HG02759 (cell line): ENCODE measurements around the gene TPSB2.
"Not testable (repeated sequence)": the region's sequence is repeated elsewhere in the genome, so short reads cannot be mapped to it uniquely, and the experiment has no call there.

Experiments
- ATAC-seq: cut with Tn5 transposase; IDR thresholded peaks from one replicate; pipeline ENCODE4 v1.9.1; 2021; ENCODE audit warnings: mild to moderate bottlenecking, moderate library complexity; ENCODE audit not compliant: unreplicated experiment

The TPSB2 gene

DNA sequence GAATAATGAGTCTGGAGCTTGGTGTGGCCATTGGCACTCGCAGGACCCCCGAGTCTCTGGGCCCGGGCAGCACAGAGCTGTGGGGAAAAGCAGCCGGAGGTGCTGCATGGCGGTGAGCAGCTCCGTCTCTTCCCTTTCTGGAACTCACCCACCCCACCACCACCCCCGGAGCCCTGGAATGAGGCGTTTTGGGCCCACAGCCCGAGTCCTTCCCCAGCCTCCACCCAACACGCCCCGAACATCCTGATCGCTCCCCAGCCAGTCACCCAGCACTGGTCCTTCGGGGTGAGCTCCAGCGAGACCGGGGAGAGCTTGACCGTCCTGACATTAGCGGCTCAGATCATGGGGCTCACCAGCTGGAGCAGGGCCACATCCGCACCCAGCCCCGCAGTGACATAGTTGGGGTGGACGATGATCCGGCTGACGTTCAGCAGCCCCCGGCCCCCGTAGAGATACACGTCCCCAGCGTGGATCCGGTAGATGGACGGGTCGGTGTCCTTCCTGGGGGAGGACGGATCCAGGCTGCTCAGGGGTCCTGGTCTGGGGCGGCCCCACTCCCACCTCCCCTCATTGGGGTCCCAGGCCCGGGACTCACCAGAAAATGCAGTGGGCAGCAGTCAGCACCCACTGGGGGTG, 32.3 kb upstream of the TPSB2 start:
- no peak for ATAC-seq

DNA sequence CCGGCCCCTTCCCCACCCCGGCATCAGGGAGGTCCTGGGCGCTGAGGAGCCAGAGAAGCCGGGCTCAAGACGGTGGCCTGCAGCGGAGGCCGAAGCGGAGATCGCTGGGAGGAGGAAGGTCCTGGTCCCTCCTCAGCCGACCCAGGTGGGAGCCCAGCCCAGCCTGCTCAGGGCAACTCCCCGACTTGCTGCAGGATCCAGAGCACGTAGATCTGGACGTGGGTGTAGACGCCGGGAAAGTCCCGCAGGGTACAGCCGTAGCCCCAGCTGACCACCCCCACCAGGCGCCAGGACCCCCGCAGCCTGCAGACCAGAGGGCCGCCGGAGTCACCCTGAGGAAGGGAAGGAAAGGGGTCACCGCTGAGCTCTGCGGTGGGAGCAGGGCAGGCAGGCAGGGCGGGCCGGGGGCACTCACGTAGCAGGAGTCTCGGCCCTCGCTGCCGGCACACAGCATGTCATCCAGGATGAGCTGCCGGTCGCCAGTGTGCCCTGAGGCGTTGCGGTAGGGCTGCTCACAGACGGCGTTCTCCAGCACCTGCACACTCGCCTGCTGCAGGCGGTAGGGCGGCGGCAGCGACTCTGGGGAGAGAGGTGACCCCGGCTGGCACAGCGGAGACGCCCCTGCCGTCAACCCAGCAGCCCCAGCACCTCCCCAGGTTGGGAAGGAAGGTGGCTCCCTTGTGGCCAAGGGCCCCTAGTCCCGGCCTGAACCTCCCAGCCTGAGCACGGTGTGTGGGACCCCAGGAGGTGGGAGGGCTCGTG, 31.3 kb upstream of the TPSB2 start:
- ATAC-seq, result no peak

DNA sequence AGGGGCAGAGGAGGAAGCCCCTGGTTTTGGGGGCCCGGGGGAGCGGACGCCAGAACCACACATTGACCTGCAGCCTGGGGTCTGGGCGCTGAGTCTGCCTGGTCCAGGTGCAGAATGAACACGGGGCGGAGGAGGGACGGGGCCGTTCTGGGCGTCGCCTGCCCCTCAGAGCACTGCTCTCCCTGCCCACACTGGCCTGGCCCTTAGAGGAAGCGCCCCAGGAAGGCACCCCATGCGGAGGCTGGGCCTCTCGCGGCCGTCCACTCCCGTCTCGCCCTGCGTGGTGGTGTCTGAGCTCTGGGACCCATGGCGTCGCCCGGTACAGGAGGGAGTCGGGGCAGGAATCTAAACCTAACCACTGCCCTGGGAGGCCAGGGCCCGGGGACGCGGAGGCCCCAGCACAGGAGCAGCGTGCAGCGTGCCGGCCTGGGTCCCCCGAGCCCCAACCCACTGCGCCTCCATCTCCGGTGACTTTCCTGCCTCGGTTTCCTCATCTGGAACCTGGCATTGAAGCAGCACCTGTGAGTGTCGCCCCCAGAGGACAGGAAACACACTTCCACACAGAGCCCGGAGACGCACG, 30.2 kb upstream of the TPSB2 start:
- no peak for ATAC-seq

DNA sequence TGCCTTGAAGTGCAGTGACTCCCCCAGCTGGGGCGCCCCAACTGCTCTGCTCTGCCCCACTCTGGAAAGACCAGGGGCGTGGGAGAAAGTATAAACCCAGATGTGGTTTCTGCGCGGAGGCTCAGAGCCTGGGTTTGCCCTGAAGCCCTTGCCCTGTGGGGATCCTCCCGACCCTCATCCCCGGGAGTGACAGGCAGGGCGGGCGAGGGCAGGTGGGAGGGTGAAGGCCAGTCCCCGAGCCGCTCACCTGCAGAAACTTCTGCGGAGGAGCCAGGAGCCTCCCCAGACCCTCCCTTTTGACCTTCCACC, 29.7 kb upstream of the TPSB2 start:
- ATAC-seq, result no peak

DNA sequence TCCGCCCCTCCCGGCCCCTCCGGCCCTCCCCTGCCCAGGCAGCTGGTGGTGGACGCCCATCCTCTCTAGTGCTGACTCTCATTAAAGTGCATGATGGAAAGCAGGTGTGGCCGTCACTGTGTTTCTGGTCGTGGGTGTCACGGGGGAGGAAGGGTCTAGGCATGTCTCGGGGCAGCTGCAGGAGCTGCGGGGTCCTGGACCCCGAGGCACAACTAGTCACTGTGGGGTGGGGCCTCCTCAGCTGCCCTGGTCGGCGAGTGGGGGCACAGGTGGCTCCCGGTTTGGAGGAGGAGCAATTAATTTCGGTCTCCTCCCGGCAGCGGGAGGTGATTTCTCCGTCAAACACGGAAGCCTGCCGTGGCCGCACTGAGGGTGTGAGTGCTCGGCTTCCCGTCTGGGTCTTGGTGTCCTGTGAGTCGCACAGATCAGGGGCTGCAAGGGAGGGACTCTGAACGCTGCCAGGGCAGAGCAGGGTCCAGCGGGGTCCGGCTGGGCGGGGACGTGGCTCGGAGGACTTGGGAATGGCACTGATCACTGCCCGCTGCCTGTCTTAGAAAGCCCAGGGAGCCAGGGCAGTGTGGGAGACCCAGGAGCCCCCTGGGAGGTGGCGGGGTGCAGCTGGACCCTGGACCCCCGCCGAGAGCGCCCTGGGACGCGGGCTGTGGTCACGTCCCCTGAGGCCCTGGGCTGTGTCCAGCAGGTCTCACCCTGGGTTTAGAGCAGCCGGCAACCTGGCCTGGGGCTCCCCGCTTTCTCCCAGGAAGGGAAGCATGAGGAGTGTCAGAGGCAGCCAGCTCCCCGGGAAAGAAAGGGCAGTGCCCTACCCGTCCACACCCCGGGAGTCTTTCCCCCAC, 29.1 kb upstream of the TPSB2 start:
- no peak for ATAC-seq

DNA sequence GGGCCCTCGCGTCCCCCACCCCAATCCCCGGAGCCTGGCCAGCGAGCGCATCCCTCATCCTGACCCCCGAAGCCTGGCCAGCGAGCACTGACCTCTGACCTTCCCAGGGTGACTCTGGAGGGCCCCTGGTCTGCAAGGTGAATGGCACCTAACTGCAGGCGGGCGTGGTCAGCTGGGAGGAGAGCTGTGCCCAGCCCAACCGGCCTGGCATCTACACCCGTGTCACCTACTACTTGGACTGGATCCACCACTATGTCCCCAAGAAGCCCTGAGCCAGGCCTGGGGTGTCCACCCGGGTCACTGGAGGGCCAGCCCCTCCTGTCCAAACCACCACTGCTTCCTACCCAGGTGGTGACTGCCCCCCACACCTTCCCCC, 28.2 kb upstream of the TPSB2 start:
- ATAC-seq, result no peak

DNA sequence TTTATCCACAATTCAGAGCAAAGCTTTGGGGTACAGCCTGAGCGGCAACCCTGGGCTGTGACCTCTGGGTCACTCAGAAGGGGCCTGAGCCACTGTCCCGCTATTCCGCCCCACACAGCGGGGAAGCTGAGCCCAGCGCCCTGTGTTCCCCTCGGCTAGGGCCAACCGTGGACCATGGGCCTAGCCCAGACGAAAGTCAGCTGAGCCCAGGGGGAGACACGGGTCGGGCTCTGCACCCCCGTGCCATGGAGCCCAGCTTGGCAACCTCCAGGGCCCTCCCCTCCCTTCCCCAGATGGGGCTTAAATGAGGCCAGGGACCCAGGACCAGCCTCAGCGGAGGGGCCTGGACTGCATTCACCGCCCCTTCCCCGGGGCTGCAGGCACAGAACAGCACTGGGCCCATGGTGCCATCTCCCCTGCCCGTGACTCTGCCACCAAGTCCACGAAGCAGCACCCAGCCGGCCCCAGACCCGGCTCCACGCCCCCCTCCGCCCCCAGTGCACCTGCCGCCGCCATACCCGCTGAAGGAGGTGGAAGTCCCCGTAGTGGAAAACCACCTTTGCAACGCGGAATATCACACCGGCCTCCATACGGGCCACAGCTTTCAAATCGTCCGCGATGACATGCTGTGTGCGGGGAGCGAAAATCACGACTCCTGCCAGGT, 27.7 kb upstream of the TPSB2 start:
- ATAC-seq, result no peak

DNA sequence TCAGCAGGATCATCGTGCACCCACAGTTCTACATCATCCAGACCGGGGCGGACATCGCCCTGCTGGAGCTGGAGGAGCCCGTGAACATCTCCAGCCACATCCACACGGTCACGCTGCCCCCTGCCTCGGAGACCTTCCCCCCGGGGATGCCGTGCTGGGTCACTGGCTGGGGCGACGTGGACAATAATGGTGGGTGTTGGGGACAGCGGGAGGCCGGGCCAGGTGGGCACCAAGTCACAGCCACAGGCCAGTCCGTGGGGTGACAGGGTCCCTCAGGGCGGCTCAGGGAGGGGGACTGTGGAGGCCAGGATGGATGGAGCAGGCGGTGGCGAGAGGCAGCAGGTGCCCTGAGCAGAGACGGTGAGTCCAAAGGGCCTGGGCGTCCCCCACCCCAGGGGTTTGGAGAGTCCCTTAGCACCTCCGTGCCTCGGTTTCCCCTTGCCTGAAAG, 26.9 kb upstream of the TPSB2 start:
- ATAC-seq, result no peak

DNA sequence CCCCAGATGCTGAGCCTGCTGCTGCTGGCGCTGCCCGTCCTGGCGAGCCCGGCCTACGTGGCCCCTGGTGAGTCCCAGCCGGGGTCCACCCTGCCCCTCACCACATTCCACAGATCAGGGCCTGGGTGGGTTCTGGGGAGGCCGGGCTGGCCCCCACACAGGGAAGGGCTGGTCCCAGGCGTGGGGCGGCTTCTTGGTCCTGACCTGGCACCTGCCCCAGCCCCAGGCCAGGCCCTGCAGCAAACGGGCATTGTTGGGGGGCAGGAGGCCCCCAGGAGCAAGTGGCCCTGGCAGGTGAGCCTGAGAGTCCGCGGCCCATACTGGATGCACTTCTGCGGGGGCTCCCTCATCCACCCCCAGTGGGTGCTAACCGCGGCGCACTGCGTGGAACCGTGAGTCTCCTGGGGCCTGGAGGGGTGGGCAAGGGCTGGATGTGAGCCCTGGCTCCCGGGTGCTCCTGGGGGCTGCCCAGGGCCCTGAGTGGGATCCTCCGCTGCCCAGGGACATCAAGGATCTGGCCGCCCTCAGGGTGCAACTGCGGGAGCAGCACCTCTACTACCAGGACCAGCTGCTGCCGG, 26.4 kb upstream of the TPSB2 start:
- not testable (repeated sequence) for ATAC-seq

DNA sequence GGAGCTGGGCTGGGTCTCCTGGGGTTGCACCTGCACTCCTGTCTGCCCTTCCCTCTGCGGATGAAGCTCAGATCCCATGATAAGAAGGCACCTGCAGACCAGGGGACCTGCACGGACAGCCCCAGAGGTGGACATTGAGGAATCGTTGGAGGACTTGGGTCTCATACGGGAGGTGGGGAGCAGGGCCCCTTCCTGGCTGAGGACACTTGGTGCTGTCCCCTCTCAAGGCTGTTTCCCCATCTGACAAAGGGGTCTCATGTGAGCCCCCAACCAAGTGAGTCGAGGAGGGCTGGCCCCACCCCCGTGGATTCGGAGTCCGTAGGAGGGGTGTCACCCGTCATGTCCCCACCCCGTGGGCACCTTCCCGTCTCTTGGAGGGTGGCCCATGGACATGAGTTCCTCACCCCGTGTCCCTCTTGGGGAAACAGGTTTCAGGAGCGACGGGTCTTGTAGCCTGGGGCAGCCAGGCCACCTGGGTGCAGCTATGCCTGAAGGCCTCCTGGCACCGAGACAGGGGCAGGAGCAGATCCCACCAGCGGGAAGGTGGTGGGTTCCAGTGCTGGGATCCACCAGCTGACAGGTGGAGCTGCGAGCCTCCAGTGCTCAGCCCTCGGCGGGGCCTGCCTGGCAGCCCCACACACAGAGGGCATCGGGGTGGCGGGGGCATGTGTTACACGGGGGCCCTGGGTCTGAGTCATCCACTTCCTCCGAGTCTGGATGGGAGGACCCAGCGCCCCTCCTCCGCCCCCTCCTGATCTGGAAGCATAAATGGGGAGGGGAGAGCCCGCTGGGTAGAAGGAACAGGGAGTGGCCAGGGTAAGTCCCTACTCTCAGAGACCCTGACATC, 25.5 kb upstream of the TPSB2 start, which contains the start of gene TPSD1:
Gene TPSD1 (plus strand): TSS at position 794 of the 847 bp plus-strand sequence. CDS start 212 bp downstream, outside the sequence.
- not testable (repeated sequence) for ATAC-seq

DNA sequence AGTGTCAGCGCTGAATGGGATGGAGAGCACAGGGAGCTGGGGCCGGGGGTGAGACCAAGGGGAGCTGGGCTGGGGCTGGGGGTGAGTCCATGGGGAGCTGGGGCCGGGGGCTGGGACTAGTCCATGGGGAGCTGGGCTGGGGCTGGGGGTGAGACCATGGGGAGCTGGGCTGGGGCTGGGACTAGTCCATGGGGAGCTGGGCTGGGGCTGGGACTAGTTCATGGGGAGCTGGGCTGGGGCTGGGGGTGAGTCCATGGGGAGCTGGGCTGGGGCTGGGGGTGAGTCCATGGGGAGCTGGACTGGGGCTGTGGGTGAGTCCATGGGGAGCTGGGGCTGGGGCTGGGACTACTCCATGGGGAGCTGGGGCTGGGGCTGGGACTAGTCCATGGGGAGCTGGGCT, 24.8 kb upstream of the TPSB2 start:
- not testable (repeated sequence) for ATAC-seq

DNA sequence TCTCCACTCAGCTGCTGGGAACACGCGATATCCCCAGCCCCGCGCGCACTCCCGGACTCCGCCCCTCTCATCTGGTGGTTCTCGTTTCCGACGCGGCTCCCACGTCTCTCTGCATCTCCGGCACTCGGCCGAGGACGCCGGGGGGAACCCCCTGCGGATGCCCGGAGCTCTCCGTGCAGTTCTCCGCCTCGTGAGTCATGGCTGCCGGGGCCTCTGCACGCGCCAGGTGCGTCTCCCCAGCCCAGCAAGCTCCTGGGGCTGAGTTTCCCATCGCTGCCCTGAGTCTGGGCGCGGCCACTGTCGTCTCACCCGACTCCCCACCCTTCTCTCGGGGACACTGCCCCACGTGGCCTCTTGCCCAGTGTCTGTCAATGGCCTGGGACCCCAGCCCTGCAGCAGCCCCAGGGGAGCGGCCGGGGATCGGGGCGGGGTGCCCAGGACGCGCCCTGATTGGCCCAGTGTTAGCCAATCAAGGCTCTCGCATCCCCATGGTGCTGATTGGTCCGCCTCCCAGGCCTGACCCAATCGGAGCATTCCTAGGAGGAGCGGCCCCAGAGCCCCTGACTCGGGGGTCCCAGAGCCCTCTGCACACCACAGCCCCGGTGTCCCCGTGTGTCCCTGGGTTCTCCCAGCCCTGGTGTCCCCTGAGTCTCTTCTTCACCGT, 23.8 kb upstream of the TPSB2 start:
- not testable (repeated sequence) for ATAC-seq

DNA sequence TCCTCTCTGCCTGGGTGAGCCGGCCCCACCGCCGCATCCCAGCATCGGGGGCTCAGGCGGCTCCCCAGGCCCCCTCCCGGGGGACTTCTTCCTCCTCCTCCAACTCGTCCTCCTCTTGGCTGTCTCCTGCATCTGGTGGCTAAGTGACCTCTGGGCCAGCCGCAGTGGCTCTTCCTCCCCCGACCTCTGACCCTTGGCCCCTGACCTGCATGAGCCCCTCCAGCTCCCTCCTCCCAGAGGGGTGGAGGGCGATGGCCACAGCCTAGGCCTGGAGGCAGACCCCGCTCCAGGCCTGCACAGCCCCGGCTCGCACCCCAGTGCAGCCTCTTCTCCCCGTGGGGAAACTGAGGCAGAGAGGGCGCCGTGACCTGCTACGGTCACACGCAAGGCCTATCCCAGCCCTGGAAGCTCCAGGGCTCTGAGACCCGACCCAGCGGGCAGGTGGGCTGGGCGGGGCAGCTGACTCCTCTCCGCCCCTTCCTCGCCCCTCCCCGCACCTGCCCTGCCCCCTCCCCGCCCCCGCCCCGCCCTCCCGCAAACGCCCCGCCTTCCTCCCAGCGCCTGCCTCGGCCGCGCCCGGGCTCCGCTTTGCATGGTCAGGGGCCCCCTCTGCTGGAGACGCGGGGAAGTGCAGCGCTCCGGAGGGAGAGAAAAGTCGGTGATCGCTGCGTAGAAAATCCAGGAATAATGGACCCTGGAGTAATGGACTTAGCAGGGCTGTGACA, 19.2 kb upstream of the TPSB2 start:
- not testable (repeated sequence) for ATAC-seq

DNA sequence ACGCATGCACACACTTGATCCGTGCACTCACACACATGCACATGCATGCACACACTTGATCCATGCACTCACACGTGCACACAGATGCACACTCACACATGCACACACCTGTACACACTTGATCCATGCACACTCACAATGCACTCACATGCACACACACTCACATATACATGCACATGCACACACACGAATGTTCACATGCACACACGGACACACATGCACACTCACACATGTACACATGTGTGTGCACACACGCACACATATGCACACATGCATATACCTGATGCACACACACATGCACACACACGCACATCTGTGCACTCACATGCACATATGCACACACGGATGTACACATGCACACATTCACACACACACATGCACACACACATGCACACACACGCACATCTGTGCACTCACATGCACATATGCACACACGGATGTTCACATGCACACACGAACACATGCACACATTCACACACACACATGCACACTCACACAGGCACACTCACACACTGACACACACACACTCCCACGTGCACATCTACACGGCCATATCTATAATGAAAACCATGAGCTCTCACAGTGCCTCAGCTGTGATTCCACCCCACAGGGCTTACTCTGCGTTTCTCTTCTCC, 18.0 kb upstream of the TPSB2 start:
- ATAC-seq, result not testable (repeated sequence)

DNA sequence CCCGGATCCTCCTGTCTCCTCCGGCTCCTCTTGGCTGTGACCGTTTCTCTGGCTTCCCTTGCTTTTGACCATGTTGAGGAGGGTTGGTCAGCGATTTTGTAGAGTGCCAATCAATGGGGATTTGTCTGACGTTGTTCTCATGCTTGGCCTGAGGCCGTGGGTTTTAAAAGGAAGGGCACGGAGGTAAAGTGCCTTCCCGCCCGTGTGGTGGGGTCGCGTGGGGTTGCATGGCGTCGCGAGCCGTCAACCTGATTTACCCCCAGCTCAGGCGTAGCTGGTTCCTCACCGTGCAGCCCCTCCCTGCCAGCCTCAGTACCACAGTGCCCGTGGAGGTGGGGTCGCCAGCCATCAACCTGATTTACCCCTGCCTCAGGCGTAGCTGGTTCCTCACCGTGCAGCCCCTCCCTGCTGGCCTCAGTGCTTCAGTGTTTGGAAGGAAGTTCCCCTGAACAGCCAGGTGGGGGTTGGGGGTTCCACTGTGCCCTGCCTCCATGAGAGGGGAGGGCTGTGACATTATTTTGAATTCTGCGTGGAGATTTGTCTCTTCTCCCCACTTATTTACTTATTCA, 15.6 kb upstream of the TPSB2 start:
- ATAC-seq, result no peak

DNA sequence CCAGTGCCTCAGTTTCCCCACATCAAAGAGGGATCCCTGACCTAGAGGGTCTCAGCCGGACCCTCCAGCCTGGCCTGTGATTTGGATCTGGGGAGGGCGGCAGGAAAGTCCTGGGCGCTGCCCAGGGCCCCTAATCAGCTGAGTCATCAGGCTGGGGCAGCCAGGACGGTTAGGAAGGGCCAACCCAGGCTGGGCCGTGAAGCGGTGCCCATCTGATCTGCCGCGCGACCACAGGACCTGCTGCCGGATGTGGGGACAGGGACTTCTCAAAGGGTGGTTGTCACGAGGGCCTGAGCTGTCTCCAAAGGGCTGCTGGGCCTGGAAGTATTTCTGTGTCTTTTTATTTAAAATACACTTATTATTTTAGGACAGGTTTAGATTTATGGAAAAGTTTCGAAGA, 14.9 kb upstream of the TPSB2 start:
- ATAC-seq, result no peak
